Stimulated activated effector memory CD8-positive, alpha-beta T cell treated with anti-CD3 and anti-CD28 coated beads, Interleukin-12 subunit alpha, Interleukin-12 subunit beta, amount 100 ng/mL, for 72 hours (primary cell): Measurements from ENCODE around the gene CDC7.
A peak's percentile ranks its signal among the peaks of the same experiment; 100 is the strongest.
"Not testable (repeated sequence)": the region's sequence is repeated elsewhere in the genome, so short reads cannot be mapped to it uniquely, and the experiment has no call there.

Experiments used
- ATAC-seq: fragments of 150-1000 bp; cut with Tn5 transposase; 2 replicates; pipeline ENCODE4 v1.10.0; 2021
- DNase-seq, 2 donors: peaks; one replicate each; pipeline ENCODE4 v3.0.0; 2021 to 2022; ENCODE audit warnings: low spot score in 2 of 2
- H3K27ac Mint-ChIP-seq: one replicate; pipeline ENCODE4 v1.8.0; 2022; ENCODE audit warnings: mild to moderate bottlenecking, mixed read lengths
- H3K36me3 Mint-ChIP-seq: one replicate; pipeline ENCODE4 v1.8.0; 2022; ENCODE audit warnings: mild to moderate bottlenecking, mixed read lengths
- H3K4me1 Mint-ChIP-seq: one replicate; pipeline ENCODE4 v1.8.0; 2022; ENCODE audit warnings: mixed read lengths
- H3K4me3 Mint-ChIP-seq: one replicate; pipeline ENCODE4 v1.8.0; 2022; ENCODE audit warnings: mild to moderate bottlenecking, mixed read lengths
- H3K9me3 Mint-ChIP-seq: one replicate; pipeline ENCODE4 v1.8.0; 2022; ENCODE audit warnings: mixed read lengths

Gene CDC7

DNA sequence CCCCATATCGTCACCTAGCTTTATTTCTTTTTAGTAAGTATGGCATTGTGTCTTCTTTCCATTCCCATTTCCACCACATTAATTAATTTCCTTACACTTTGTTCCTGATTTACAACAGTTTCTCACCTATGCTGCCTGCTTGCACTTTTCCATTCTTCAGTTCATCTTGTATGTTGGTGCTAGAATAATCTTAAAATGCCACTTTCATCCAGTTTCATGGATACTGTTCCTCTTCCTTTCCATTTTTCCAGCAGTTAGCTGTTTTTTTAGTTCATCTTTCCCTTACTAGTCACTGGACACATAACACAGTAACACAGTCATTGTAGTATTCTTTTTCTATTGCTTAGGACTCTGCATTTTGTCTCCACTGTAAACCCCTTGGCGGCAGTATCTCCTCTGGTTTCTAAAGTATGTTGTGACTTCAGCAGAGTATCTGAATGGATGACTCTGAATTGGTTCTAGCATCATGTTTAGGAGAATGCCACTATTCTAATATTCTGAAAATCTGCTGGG is 2.1 kb downstream of the CDC7 start:
- Mint-ChIP-seq H3K4me3 (no peak overlapping the region), H3K36me3 (no peaks in the 10 kb centered on the region), H3K4me1 (peaks cover 15% of the 10 kb centered on the region), H3K9me3 (no peaks in the 10 kb centered on the region), H3K27ac (no peak overlapping the region)
- DNase-seq (no peak), ATAC-seq (no peak)

DNA sequence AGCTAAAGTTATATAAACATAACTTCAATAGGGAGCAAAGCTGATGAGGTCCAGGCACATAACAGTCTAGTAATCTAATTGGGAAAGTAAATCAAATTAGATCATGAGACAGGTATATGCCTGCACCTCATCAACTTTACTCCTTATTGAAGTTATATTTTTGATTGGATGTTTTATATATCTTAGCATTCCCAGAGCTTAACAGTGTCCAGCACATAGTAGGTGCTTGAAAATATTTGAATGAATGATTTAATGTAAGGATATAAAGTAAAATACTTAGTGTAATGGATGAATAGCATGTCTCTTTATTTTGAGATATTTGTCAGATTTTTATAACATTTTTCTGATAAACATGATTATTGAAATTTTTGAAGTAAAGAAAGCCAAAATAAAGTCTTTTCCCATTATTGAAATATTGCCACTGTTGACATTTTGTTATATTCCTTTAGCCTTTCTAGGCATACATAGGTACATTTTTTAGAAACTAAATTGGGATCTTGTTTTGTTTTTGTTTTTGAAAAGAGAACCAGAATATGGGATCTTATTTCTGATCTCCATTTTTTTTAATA is 2.8 kb downstream of the CDC7 start:
- Mint-ChIP-seq H3K27ac (no peak overlapping the region), H3K9me3 (no peaks in the 10 kb centered on the region), H3K4me1 (peaks cover 15% of the 10 kb centered on the region), H3K36me3 (peaks cover under 1% of the 10 kb centered on the region), H3K4me3 (no peak overlapping the region)
- DNase-seq = no peak
- ATAC-seq = no peak

DNA sequence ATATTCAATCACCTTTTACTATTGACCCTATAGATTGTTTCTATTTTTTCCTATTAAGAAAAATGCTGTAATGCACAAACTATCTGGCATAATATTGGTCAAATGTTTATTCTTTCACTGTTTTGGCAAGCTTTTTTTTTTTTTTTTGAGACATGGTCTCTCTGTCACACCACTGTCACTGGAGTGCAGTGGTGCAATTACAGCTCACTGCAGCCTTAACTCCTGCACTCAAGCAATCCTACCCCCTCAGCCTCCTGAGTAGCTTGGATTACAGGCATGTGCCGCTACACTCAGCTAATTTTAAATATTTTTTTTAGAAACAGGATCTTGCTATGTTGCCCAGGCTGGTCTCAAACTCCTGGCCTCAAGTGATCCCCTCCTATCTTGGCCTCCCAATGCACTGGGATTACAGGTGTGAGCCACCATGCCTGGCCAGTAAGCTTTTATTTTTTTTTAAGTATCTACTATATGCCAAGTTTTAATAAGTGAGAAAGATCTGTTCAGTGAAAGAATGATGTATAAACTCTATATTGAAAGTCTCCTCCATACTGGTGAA is 3.4 kb downstream of the CDC7 start:
- no peak for ATAC-seq
- no peaks in the 10 kb centered on the region for H3K9me3 Mint-ChIP-seq

DNA sequence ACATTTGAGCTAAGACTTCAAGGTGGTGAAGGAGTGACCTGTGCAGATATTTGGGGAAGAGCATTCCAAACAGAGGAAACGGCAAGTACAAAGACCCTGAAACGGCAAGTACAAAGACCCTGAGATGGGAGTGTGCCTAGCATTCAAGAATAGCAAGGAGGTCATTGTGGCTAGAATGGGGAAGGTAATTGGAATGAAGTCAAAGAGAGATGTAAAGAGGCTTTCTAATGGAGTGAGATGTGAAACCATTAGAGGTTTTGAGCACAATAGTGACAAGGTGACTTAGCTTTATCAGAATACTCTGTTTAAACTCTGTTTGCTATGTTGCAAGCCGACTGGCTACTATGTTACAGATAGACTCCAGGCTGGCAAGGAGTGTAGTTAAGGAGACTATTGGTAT is 4.4 kb downstream of the CDC7 start:
- DNase-seq = no peak
- Mint-ChIP-seq H3K4me1 (peaks cover 15% of the 10 kb centered on the region), H3K9me3 (no peaks in the 10 kb centered on the region), H3K4me3 (no peak overlapping the region), H3K36me3 (peaks cover 17% of the 10 kb centered on the region), H3K27ac (no peak overlapping the region)
- no peak for ATAC-seq

More for the DNA sequence above, 3.4 kb downstream of the CDC7 start:
- no peak for DNase-seq
- H3K4me3 Mint-ChIP-seq = no peak overlapping the region
- peaks cover 15% of the 10 kb centered on the region for H3K4me1 Mint-ChIP-seq
- peaks cover 7% of the 10 kb centered on the region for H3K36me3 Mint-ChIP-seq
- no peak overlapping the region for H3K27ac Mint-ChIP-seq

DNA sequence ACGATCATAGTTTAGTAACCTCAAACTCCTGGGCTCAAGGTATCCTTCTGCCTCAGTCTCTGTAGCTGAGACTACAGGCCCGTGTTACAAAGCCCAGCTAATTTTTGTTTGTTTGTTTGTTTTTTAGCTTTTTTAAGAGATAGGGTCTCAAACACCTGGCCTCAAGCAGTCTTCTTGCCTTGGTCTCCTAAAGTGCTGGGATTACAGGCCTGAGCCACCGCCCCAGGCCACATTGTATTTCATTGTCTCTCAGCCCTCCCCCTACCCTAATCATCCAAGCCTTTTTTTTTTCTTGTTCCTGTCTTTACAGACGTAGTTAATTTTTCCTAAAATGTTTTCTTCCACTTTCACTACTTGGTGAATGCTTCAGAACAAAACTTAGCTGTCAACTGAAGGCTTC is 5.4 kb downstream of the CDC7 start:
- Mint-ChIP-seq H3K9me3 (no peaks in the 10 kb centered on the region), H3K36me3 (peaks cover 27% of the 10 kb centered on the region), H3K4me1 (peaks cover 15% of the 10 kb centered on the region), H3K27ac (no peak overlapping the region), H3K4me3 (no peak overlapping the region)
- no peak for ATAC-seq
- no peak for DNase-seq

DNA sequence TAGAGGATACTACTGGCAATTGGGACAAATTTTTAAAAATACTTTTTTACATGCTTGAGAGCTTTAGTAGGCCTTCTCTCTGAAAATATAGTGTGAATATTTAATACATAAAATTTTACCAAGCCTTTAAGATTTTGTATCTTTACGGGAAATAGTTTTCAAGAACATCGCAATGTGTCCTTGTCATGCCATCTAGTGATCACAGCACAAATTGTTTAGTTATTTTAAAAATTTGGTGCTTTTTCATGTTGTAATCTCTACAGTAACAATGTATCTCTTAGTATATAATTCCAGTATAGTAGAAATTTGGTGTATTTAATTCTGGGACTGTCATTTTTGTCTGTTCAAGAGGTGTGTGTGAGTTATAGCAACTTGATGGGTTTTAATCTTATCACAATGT is 6.7 kb downstream of the CDC7 start:
- ATAC-seq (no peak), DNase-seq (no peak)
- Mint-ChIP-seq H3K36me3 (peaks cover 39% of the 10 kb centered on the region), H3K4me3 (no peak overlapping the region), H3K9me3 (no peaks in the 10 kb centered on the region), H3K4me1 (peaks cover 14% of the 10 kb centered on the region), H3K27ac (no peak overlapping the region)

DNA sequence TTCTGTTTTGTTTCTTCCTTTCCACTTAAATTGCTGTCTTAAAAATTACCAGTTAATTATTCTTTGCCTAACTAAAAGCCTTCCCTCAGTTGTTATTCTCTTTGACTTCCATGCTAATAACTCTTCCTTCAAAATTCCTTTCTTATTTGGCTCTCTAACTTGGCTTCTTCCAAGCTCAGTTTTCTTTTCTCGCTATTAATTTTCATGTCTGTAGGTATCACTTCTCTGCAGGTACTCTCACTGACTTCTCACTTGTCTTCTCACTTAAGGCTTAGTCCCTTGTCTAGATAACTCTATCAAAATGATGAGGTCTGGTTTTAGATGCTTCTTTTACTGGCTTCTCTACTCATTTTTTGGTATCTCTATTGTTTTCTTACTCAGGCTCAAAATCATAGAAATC is 10.1 kb downstream of the CDC7 start:
- no peak for DNase-seq
- Mint-ChIP-seq H3K4me3 (no peak overlapping the region), H3K9me3 (no peaks in the 10 kb centered on the region), H3K4me1 (peaks cover 5% of the 10 kb centered on the region), H3K36me3 (peaks cover 73% of the 10 kb centered on the region), H3K27ac (no peak overlapping the region)
- ATAC-seq = no peak

DNA sequence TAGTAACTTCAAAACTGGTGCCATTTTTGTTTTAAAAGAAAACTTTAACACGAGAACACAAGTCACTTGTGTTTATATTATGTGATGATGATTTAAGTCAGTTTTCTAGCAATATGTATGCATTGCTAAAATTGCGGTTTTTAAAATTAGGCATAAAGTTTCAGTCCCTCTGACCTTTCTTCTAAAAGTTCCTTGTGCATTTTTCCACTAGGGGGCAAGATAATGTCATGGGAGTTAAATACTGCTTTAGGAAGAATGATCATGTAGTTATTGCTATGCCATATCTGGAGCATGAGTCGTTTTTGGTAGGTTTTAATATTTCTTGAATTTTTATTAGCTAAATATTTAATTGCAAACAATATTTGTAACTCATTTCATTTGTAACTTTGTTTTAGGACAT is 10.7 kb downstream of the CDC7 start:
- DNase-seq (no peak), ATAC-seq (no peak)
- H3K4me1 Mint-ChIP-seq = peaks cover 5% of the 10 kb centered on the region
- no peaks in the 10 kb centered on the region for H3K9me3 Mint-ChIP-seq
- H3K4me3 Mint-ChIP-seq = no peak overlapping the region
- no peak overlapping the region for H3K27ac Mint-ChIP-seq
- H3K36me3 Mint-ChIP-seq = peaks cover 79% of the 10 kb centered on the region

DNA sequence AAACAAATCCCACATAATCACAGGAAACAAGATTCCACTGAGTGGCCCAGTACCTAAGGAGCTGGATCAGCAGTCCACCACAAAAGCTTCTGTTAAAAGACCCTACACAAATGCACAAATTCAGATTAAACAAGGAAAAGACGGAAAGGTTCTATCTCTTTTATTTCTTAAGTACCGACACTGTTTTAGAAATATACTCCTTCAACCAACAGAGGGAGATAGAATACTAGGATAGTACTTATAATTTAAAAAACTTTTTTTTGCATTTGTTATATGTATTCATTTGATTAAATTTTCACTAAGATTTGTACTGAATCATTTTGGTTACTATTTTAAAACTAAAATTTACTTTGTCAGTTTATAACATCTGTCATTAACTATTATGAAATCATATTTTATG is 12.5 kb downstream of the CDC7 start:
- no peaks in the 10 kb centered on the region for H3K9me3 Mint-ChIP-seq
- peaks cover 83% of the 10 kb centered on the region for H3K36me3 Mint-ChIP-seq
- H3K4me1 Mint-ChIP-seq = peaks cover 12% of the 10 kb centered on the region
- ATAC-seq = no peak
- no peak overlapping the region for H3K4me3 Mint-ChIP-seq
- no peak for DNase-seq
- H3K27ac Mint-ChIP-seq = no peak overlapping the region

DNA sequence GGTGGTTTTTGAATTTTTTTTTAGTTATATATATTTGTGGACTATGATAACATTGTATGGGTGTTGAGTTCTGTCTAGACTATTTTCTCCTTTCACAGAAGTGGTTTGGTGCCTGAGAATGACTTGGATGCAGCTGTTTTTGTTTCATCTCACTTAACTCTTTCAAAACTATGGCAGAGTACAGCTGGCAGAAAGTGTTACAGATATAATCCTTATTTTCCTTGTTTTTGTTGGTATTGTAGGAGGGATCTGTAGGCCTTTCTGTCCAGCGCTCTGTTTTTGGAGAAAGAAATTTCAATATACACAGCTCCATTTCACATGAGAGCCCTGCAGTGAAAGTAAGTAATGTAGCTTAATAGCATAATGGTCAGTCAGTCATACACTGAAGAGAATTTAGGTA is 13.1 kb downstream of the CDC7 start:
- Mint-ChIP-seq H3K4me1 (peaks cover 12% of the 10 kb centered on the region), H3K27ac (no peak overlapping the region), H3K9me3 (no peaks in the 10 kb centered on the region), H3K36me3 (peaks cover 79% of the 10 kb centered on the region), H3K4me3 (no peak overlapping the region)
- ATAC-seq = no peak
- DNase-seq = no peak

DNA sequence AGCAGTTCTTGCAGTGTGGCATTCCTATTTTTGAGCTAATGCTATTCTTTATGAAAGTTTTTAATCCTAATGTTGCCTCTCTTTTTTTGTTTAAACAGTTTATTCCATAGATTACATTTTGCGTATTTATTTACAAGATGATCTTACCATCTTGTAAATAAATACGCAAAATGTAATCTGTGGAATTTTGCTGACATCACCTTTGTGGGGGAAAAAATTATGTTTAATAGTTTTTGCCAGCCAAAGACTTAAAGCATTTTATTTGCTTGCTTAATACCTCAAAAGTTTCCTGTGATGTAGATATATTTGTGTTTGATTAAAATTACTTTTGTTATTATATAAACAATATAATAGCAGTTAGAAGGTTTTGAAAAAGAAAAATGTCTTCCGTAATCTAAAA is 15.3 kb downstream of the CDC7 start:
- DNase-seq = no peak
- Mint-ChIP-seq H3K4me3 (no peak overlapping the region), H3K9me3 (no peaks in the 10 kb centered on the region), H3K4me1 (peaks cover 18% of the 10 kb centered on the region), H3K27ac (no peak overlapping the region), H3K36me3 (peaks cover 56% of the 10 kb centered on the region)
- ATAC-seq = no peak

DNA sequence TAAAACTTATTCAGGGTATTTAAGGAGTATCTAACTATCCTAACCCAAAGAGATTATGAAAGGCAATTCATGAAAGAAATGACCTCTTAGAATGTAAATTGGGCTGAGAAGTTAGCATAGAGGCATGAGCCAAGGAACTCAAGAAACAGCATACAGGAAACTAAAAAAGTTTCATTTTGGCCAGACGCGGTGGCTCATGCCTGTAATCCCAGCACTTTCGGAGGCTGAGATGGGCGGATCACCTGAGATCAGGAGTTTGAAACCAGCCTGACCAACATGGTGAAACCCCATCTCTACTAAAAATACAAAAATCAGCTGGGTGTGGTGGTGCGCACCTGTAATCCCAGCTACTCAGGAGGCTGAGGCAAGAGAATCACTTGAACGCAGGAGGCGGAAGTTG is 16.0 kb downstream of the CDC7 start:
- DNase-seq, H3K27ac Mint-ChIP-seq, H3K9me3 Mint-ChIP-seq, ATAC-seq, H3K4me3 Mint-ChIP-seq: not testable (repeated sequence)
- peaks cover 50% of the 10 kb centered on the region for H3K36me3 Mint-ChIP-seq
- H3K4me1 Mint-ChIP-seq = peaks cover 24% of the 10 kb centered on the region

DNA sequence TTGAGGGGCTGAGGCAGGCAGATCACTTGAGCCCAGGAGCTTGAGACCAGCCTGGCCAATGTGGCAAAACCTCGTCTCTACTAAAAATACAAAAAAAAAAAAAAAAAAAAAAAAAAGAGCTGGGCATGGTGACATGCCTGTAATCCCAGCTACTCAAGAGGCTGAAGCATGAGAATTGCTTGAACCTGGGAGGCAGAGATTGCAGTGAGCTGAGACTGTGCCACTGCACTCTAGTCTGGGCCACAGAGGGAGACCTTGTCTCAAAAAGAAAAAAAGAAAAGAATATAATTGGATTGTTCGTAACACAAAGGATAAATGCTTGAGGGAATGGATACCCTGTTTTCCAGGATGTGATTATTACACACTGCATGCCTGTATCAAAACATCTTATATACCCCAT is 18.5 kb downstream of the CDC7 start:
- peaks cover 30% of the 10 kb centered on the region for H3K36me3 Mint-ChIP-seq
- not testable (repeated sequence) for H3K4me3 Mint-ChIP-seq, DNase-seq, ATAC-seq, H3K9me3 Mint-ChIP-seq, H3K27ac Mint-ChIP-seq
- peaks cover 40% of the 10 kb centered on the region for H3K4me1 Mint-ChIP-seq

DNA sequence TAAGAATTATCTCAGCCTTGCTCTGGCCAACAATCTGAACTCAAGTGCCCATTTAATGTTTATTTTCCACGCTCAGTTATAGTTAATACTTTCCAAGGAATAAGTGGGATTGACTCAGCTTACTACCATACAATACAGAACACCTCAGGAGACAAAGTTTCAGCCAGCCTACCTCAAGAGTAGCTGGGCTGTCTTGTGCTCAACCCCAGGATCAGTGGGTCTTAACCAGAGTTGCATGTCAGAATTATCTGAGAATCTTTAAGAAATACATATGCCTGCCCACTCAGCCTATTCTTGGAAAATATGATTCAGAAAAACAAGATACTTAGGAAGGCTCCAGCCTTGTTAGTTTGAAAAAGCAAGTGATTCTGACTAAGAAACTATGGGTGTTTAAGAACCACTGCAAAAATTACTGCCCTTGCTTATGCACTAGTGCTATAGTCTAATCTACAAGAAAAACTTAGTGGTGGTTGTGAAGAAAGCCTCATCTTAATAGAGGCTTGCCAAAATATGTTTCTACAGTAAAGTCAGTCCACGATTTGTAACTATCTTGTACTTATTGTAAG is 20.4 kb downstream of the CDC7 start:
- H3K9me3 Mint-ChIP-seq = no peaks in the 10 kb centered on the region

DNA sequence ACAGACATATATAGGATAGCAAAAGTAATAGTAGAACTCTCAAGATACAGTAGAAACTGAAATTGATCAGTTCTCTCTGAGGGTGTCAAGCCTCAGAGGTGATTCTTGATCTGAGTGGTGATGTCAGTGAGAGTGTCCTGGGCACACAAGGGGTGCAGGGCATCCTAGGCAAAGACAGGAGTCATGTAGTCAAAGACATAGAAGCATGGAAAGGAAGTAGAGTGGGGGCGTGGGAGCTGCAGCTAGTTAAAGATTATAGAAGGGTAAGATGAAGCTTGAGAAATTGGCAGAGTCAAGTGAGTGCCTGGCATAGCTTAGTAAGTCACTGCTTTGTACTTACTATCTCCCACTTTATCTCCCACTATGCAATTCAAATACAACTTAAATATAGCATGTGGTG is 22.8 kb downstream of the CDC7 start:
- Mint-ChIP-seq H3K4me1 (peaks cover 35% of the 10 kb centered on the region), H3K4me3 (no peak overlapping the region), H3K36me3 (peaks cover 7% of the 10 kb centered on the region), H3K9me3 (no peaks in the 10 kb centered on the region), H3K27ac (no peak overlapping the region)
- ATAC-seq (peak; percentile 98), DNase-seq (no peak)

More for the DNA sequence above, 20.4 kb downstream of the CDC7 start:
- DNase-seq (no peak), ATAC-seq (peak; percentile 64)
- Mint-ChIP-seq H3K36me3 (peaks cover 15% of the 10 kb centered on the region), H3K27ac (peak overlapping the region; percentile 30), H3K4me3 (no peak overlapping the region), H3K4me1 (peaks cover 41% of the 10 kb centered on the region)

DNA sequence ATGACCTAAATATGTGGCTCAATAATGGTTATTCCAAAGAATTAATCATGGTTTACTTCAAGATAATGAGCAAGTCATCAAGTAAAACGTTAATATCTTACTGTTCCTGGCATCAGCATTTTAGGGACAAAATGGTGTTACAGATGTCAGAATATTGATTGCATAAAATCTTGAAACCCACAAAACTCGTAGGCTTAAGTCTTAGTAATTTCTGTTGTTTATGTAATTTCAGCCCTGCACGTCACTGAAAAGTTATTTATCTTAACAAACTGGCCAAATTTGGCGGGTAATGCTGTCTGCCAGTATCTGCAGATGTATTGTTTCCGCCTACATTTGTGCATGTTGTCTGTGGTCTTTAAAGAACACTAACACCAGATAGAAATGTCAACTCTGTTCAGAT is 25.8 kb downstream of the CDC7 start:
- Mint-ChIP-seq H3K4me3 (no peak overlapping the region), H3K36me3 (peaks cover 7% of the 10 kb centered on the region), H3K9me3 (no peaks in the 10 kb centered on the region), H3K4me1 (peaks cover 36% of the 10 kb centered on the region), H3K27ac (no peak overlapping the region)
- no peak for ATAC-seq
- DNase-seq = no peak
